Gastroesophageal sphincter (tissue), 3 donors: Measurements from ENCODE around the gene TENT4A.

ENCODE experiments used
- CTCF ChIP-seq, 4 experiments: fragments of 200-600 bp in 2 of 4; fragments of 450-650 bp in 2 of 4; sonication (generic) in 1 of 4; IDR thresholded peaks; one replicate each; pipeline ENCODE4 v1.5.1; 2017 to 2019; ENCODE audit warnings: antibody characterized with exemption in 4 of 4, mild to moderate bottlenecking in 2 of 4, moderate library complexity in 2 of 4
- POLR2A ChIP-seq, 2 donors: fragments of 450-650 bp; IDR thresholded peaks; one replicate each; pipeline ENCODE4 v1.6.1; 2017; ENCODE audit warnings: antibody characterized with exemption in 2 of 2, mild to moderate bottlenecking in 2 of 2, moderate library complexity in 1 of 2
- POLR2AphosphoS5 ChIP-seq: sonication (generic); formaldehyde crosslinking; IDR thresholded peaks from one replicate; pipeline ENCODE4 v1.6.1; 2017; ENCODE audit warnings: antibody characterized with exemption

GRCh38 chr5:6781716-6782115 lies 68.5 kb downstream of the TENT4A start:
- TF ChIP-seq CTCF (IDR thresholded peaks at IDR 0.05): no peak
- TF ChIP-seq POLR2AphosphoS5: no peak
- TF ChIP-seq POLR2A (IDR thresholded peaks at IDR 0.05): no peak
